SIG-M5 treated with dmso at 0.1 percent for 504 hours (cell line): Measurements from ENCODE around the gene ZBED2.

ENCODE experiments used
- DNase-seq: peaks from one replicate; lab custom pipeline; 2025; ENCODE audit not compliant: unreplicated experiment; lab: John Stamatoyannopoulos, UW

The ZBED2 gene

DNA sequence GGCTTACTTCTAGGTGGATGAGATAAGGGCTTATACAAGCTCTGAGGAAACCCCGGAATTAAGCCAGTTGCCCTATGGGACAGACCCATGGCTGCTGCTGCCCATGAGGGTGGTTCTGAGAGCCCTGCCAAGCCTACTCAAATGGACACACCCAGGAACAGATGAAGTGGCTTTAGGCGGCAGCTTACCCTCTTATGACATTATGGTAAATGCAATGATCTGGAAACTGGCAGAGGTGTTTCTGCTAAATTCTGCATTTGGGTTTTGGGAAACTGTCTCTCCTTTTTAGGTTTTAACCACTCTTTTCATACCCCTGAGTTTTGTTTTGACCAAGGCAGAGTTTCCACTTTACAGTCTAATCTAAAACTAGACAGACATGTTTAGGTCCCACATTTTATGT, 9.0 kb upstream of the ZBED2 start:
- DNase-seq = no peak

DNA sequence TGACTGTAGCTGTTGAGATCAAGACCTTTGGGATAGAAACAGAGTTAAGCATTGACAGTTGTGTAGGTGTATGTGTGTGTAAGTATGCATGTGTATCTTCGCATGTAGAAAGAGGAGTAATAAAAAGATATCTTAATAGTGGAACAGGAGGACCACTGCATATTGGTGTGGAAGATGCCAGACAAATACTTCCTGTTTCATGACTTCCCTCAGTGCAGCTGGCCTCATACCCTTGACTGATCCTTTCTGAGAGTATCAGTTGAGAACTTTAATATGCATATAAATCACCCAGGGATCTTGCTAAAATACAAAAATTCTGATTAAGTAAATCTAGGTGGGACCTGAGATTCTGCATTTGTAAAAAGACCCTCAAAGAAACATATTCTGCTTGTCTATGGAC, 8.5 kb upstream of the ZBED2 start:
- DNase-seq = no peak

DNA sequence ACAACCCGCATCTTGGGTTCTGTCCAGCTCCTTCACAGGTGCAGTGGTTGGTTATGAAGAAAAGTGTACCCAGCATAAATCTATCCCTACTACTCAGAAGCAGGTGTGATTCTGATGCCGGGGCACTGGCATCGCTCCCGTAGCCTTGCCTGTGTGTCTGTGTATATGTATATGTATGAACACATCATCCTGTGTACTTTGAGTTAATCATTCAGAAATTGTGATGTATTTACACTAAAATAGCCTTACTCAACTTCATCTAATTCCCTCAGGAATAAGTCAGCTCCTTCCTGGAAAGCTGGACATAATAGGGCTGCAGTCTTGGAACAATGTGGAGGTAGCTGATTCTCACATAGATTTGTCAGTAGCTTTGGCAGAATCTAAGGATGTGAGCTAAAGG, 6.7 kb upstream of the ZBED2 start:
- DNase-seq = no peak

DNA sequence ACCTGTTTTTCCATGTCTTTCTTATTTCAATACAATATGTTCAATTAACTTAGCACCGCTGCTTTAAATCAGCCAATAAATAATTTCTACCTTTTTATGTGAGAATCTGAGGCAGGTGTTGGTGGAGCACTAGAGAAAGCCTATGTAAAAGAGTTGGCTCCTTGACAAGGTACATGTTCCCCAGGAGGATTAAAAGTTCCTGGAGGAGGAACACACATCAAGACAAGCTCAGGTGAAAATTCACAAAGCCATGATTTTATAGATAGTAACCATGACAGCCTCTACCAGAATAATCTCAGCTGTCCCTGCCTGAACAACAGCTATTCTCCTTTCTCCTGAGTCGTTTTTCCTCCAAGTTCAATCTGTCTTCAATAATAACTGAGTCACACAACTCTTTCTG, 3.4 kb upstream of the ZBED2 start:
- DNase-seq = no peak

DNA sequence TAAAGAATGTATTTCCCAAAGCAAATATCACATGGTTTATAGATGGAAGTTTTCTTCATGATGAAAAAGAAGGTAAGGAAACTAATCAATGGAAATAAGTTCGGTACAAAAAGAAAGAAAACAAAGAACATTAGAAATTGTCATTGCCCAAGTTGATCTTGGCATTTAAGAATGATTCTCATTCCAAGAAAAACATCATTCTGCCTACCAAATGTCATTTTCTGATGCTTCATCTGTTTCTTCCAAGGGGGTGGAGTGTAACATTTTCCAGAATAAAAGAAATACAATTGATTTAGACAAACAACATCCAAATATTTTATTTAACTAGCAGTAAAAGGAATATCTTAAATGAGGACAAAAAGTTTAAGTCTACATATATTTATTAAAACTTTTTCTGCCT, 3.0 kb upstream of the ZBED2 start:
- no peak for DNase-seq

DNA sequence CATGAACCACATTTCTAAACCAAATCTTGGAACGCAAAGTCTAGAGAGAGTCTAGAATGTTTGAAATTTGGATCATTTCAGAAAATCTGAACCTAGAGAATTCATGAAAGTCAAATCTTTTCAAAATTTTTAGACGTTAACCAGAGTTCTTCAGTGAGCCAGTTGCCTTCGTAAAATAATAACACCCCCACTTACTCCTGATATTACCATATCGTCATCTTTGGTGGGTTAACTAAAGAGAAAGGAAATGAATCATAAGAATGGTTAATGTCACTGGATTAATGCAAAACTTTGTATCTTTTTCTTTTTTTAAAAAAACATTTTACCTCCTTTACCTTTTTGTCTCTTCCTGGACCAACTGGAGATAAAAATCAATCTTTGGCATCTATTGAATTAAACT, 1.2 kb upstream of the ZBED2 start:
- no peak for DNase-seq

DNA sequence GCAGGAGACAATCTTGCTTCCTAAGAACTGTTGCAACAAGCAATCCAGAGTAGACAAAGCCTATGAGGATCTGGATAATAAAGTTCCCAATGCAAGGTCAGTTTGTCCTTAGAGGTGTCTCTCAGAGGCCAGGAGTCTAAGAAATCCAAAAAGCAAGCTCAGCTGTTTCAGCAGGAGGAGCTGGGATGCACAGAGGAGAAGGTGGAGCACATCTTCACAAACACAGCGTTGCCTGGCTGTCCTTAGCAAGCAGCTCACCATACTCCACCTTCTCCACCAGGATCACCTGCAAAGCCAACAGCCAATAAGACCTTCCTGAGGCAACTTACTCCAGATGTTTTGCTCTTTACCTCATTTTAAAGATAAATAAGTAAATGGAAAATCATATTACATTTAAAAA, 365 bp downstream of the ZBED2 start:
- no peak for DNase-seq

DNA sequence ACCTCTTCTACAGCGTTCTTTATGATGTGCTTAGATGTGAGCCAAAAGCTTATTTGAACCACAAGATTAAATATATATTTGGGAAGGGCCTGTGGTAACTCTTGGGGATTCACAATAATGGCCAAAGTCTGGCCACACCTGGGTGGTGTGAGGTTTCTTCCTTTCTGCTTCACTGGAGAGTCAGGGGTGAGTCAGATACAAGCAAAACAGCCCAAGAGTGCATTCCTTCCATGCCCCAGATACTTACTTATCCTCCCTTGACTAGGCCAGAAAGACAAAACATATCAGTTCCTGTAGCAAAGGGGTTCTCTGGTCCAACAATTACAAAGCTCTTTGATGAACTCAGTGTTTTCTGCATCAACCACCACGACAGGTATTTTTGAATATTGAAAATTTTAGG, 941 bp downstream of the ZBED2 start:
- no peak for DNase-seq

DNA sequence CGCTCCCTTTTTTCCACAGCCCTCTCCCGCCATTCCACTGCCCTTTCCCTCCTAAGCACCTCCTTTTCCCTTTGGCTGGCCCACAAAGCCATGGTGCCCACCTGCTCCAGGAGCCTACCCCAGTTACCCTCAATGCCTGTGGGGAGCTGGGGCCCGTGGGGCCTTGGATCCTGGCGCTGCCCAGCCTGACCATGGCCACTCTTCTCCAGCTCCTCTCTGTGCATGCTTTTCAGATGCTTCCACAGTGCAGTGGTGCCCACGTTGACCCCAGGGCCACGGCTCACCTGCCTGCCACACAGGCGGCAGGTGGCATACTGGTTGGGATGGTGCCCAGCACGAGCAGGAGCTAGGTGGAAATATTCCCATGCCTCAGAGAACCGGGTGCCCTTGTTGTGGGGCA, 1.5 kb downstream of the ZBED2 start:
- no peak for DNase-seq

DNA sequence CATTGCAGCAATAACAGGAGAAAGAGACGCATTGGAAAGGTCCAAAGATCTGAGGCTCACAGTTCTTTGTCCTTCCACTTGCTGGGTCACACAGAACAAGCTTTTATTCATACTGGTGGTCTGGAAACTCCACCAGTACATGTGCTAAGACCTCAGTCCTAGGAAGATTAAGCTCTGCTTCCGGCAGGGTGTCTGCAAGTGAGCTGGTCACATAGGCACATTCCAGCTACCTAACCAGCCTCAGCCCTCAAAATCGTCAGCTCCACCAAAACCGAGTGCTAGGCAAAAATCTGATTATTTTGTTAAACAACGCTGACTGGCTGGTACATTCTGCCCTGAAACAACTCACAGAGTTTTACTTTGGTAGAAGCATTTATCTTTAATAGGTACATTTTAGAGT, 2.2 kb downstream of the ZBED2 start:
- DNase-seq = no peak

DNA sequence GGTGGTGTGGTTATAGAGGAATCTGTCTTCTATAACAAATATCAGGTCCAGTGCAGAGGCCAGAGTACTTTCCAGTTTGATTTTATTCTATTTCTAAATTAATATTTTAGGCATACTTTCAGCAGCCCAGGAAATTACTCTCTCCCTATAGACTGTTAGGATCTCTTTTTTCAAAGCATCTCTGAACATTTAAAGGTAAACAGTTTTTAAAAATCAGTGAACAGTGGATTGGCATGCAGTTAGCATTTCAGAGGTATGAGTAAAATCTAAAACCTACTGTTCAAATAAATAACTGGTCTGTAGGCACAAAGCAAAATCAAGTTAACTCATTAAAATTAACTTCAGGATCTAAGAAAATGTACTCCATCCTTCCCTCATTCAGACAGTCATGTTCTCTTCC, 3.0 kb downstream of the ZBED2 start:
- DNase-seq = no peak

DNA sequence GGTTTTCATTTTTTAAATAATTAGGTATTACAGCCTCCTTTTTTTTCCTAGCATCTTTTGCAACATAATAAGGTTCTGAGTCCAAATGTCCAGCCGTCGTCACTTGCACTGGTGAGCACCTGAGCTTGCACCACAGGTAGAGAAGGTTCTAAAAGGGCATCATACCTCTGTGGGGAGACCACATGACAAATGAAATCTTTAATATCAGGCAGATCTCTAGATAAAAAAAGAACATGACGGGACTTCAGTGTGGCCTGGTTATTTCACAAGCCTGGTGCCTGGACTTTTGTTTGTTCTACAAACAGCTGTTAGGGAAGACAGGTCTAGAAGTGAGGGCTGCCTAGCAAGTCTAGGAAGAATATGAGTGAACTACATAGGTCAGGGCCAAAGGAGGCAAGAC, 3.6 kb downstream of the ZBED2 start:
- DNase-seq = no peak

DNA sequence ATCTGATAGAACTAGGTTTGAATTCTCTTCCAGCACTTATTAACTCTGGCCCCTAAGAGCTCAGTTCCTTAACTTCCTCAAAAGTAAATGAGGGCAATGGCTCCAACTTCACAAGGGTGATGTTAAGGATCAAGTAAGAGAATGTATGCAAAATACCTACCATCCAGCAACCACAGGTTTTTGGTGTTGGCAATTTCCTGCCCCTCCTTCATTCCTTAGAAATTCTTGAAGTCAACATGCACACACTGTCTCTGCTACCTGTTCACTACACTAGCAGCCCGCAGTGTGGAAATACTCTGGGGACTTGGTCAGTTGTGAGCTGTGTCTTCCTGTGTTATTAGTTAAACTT, 5.0 kb downstream of the ZBED2 start:
- no peak for DNase-seq

DNA sequence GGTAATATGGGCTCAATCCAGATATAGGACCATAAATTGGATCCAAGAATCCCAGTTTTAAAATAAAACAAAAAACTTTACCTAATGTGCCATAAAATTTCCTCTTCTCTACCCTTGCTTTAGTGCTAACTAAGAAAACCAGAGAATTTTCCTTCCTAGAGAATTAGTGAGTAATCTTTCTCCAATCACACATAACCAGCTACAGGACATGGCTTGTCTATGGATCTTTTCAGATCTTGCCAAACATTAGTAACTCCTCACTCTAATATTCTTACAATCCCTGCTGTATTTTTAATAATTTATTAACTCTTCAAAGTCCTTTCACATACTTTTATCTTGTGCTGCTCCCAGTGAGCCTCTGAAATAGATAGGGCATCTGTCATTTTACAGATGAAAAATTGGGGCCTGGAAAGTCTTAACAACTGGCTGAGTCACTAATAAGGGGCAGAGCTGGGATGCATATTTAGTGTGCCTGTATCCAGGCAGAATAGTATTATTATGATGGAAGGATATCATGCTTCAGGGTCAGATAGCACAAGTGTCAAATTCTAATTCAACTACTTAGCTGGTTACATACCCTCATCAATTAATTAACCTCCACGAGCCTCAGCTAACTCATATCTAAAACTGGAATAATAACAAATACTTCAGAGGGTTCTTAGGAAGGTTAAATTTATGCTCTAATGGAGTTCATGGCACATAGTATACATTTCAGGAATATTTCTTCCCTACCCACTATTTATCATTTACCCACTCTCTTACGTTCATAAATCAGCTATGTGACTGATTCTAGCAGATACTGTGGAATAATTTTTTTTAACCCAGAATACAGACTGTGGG, 5.6 kb downstream of the ZBED2 start:
- no peak for DNase-seq

DNA sequence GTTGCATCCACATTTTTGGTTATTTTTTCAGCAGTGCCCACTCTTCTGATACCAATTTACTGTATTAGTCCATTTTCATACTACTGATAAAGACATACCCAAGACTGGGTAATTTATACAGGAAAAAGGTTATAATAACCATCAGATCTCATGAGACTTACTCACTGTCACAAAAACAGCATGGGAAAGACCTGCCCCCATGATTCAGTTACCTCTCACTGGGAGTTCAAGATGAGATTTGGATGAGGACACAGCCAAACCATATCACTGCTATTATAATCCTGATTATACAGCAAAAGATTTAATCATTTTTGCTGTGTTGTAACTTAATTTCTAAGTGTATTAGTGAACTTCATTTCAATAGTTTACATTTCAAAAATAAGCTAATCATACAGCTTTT, 6.6 kb downstream of the ZBED2 start:
- DNase-seq = no peak

DNA sequence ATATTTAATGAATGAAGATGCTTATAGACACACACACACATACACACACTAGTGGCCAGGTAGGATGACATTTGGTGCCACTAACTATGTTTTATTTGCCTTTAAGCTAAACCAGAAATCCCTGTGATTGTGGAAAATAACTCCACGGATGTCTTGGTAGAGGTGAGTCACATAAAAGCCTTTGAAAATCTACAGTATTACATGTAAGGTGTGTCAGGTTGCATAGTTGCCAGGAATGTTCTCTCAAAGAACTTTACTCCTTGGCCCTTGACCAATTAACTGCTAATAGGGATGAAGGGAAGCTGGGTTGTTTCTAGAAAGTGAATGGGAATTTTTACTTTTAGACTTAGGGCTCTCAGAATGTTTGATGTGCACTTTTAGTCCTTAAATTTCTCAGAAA, 9.9 kb downstream of the ZBED2 start:
- DNase-seq = no peak

DNA sequence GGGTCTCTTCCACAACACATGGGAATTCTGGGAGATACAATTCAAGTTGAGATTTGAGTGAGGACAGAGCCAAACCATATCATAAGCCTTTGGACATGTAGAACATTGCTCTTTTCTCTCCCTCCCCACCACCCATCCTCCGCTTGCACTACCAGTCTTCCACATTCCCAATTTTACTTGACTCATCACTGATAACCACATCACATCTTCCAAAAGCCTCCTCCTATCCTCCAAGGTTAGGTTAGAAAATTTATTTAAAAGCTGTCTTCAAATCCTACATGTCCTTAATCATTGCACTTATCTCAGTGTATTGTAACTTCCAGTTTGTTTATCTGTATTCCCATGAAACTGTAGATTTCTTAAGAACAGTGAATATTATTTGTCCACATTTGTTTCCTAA, 10.4 kb downstream of the ZBED2 start:
- no peak for DNase-seq

DNA sequence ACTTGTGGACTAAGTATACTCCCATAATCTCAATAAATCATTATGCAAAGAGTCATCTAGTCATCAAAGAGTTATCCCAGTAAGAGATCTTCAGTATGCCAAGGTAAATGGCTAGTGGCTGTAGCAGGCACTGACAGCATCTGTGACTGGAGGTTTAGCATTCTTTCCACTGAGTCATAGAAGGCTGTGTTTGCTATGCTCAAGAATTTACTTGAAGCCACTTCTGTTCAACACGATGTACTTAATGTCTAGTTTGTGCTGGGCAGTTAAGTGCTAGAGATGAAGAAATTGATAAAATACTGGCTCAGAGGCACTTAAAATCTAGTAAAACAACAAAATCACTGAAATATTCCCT, 13.0 kb downstream of the ZBED2 start:
- peak; percentile 56 for DNase-seq

DNA sequence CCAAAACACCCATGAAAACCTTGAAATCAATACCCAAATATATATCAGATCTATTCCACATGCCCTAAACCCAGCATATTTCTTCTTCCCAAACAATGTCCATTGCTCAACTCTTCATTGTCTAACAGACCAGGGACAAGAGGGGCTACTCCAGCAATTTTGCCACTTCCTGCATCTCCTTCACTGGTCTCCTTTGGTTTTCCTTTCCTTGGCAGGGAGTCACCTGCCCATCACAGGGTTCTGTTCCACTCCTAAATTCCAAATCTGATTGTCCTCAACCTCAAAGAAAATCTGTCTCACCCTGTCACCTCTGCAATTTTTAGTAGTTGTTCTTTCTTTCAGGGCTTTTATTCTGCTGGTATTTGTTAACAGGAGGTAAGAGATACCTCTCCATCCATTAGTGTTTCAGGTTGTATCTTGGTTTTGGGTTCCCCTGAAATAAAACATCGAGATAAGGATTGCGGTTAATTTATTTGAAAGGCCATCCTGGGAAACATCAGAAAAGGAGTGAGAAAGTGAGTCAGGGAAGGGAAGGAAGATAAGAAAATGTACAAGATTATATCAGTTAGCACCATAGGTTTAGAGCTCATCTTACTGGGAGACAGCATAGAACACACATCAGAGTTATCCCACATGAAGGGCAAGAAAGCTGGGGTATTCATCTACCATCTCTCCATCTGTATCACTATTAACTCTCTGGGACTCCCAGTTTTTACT, 13.6 kb downstream of the ZBED2 start:
- DNase-seq = no peak

DNA sequence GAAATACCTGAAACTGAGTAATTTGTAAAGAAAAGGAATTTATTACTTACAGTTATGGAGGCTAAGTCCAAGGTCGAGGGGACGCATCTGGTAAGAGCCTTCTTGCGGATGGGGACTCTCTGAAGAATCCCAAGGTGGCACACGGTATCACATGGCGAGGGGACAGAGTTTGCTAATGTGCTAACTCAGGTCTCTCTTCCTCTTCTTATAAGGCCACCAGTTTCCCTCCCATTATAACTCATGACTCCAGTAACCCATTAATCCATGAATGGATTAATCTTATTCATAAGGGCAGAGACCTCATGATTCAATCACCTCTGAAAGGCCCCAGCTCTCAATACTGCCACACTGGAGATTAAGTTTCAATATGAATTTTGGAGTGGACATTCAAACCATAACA, 15.7 kb downstream of the ZBED2 start:
- no peak for DNase-seq

DNA sequence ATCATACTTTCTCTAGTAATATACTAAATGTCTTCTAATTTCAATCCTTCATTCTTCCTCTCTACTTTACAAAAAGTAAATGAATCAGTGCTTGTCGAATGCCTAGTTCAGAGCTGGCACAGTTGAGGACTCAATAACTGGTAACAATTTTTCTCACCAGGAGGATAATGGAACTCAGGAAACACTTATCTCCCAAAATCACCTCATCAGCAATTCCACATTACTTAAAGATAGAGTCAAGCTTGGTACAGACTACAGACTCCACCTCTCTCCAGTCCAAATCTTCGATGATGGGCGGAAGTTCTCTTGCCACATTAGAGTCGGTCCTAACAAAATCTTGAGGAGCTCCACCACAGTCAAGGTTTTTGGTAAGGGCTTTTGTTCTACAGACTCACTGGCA, 16.3 kb downstream of the ZBED2 start:
- no peak for DNase-seq

DNA sequence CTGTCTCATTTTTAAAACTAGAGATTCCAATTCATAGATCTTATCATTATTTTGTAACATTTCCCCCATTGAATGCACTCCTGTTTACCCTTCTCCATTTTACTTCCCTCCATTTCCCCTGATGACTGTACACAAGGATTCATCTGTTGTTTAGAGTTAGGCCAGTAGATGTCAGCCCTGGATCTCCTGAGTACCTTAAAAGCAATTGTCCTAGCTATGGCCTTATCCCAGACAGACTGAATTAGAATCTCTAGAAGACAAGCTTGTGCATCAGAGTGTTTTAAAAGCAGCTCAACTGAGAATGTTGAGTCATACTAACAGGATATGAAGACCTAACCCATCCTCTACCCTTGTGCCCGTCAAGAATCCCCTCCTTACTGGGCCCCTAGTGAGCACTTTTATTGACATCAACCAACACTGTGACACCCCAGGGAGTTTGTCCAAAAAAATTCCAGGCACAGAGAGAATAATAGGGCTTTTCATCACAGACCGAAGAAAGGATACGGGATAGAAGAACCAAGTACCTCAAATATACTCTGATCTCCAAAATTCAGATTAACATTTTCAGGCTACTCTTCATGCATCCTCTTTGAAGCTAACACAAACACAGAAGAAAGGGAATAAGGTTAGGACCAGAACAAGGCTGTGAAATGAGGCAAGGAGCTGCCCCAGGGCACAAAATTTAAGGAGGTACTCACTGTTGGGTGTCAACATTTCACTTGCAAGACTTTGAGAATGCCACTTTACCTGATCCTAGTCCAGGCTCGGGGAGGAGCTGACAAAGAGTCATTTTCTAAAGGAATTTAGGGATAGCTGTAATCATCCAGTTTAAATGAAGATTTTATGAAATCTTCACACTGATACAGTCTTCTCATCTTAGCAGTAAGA, 17.1 kb downstream of the ZBED2 start:
- peak; percentile 67 for DNase-seq
